IPS-18a (cell line): Measurements from ENCODE around the gene FIBCD1.

ENCODE experiments used
- H3K27ac ChIP-seq: one replicate; pipeline ENCODE4 v1.5.1; 2013; ENCODE audit warnings: low read length
- H3K27me3 ChIP-seq: one replicate; pipeline ENCODE4 v1.6.1; 2013; ENCODE audit warnings: mild to moderate bottlenecking, low read length; ENCODE audit not compliant: control insufficient read depth, insufficient read depth
- H3K36me3 ChIP-seq: one replicate; pipeline ENCODE4 v1.6.1; 2013; ENCODE audit warnings: low read depth, low read length; ENCODE audit not compliant: control insufficient read depth
- H3K4me1 ChIP-seq: one replicate; pipeline ENCODE4 v1.6.1; 2013; ENCODE audit warnings: low read depth, low read length; ENCODE audit not compliant: control insufficient read depth
- H3K4me3 ChIP-seq: one replicate; pipeline ENCODE4 v1.5.1; 2013; ENCODE audit warnings: low read length
- H3K9ac ChIP-seq: one replicate; pipeline ENCODE4 v1.6.1; 2013; ENCODE audit warnings: mild to moderate bottlenecking, low read length, moderate library complexity
- H3K9me3 ChIP-seq: one replicate; pipeline ENCODE4 v1.6.1; 2013; ENCODE audit warnings: low read depth, low read length; ENCODE audit not compliant: control insufficient read depth

Gene FIBCD1

DNA sequence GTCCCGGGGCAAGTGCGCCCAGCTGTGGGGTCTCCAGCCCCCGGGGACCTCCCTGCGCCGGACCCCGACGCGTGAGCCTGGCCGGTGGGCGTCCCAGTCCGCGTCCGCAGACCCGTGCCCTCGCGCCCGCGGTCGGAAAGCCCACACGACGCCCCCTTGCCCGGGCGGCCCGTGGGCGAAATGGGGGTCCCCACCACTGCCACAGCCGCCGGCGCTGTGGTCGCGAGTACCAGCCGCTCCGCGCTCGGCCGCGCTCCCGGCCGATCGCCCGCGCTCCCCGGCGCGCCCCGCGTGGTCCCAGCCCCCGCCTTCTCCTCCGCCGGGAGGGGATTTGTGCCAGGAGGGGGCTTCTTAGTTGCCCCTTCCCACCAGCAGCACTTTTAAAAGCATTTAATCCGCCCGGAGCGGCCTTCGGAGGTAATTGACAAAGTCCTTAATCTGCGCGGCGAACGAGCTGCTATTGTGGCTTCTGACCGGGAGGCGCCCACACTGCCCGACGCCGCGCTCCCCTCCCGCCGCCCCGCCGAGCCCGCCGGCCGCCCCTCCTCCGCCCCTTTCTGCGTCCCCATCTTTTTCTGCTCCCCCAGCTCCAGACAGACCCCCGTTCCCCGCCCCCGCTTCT lies 469 bp upstream of the FIBCD1 start:
- H3K36me3 ChIP-seq: no peaks in the 10 kb centered on the region
- H3K9ac ChIP-seq: no peak overlapping the region
- H3K4me3 ChIP-seq: peak overlapping the region; percentile 72
- peaks cover 52% of the 10 kb centered on the region for H3K27me3 ChIP-seq
- no peak overlapping the region for H3K27ac ChIP-seq
- H3K9me3 ChIP-seq: no peaks in the 10 kb centered on the region
- peaks cover 14% of the 10 kb centered on the region for H3K4me1 ChIP-seq

DNA sequence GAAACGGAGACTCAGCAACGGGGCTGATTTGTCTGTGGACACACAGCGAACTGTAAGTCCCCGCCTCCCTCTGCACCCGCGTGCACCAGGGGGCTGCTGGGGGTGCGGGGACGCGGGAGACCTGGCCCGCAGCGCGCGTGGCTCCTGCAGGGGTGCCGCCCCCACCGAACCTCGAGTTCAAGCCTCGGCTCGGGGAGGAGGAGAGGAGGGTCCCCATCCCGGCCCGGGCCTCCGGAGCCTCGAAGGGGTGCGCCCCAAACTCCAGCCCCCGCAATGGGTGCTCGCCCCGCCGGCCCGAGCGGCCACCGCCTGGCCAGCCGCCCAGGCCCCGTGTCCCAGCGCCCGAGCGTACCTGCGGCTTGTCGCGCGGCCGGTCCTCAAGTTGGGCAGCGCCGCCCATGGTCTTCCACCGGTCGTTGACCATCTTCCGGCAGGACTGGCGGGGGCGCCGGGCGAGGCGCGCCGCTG lies 829 bp downstream of the FIBCD1 start:
- Histone ChIP-seq H3K36me3 (no peaks in the 10 kb centered on the region), H3K27me3 (peaks cover 52% of the 10 kb centered on the region), H3K9me3 (no peaks in the 10 kb centered on the region), H3K4me3 (peak overlapping the region; percentile 41), H3K27ac (no peak overlapping the region), H3K4me1 (peaks cover 19% of the 10 kb centered on the region), H3K9ac (no peak overlapping the region)

DNA sequence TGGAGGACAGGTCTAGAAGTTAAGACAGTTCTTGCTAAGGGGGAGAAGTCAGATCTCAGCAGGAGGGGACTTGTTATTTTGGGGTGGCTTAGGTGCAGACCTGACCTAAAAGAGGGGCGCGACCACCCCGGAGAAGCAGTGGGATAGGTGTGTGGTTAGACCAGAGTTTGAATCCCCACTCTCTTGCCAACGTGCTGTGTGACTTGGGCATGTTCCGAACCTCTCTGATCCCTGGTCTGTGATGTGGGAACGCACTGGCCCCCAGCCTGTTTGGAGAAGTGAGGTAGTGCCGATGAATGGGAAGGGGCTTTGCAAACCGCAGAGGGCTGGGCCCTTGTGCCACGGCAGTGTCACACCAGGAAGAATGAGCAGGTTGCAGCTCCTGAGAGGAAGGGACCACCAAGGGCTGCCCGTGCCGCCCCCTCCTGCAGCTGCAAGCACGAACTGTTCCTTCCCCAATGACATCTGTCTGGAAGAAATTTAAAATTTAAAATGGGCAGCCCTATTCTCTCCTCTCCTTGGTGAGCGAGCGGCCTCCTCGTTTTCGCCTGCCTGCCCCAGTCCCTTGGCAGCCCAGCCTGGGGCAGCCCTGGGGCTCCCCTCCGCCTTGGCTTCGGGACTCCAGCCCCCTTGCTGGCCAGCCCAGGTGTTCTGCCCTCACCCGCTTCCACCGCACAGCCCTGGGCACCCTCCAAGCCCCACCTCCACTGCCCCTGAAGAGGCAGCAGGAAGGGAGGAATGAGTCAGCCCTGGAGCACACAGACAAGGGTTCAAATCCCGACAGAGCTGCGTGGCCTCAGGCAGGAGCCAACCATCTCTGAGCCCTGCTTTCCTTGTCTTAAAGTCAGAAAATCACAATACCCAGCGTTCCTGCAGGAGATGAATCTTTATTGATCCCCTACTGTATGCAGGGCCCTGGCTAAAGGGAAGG lies 1.6 kb downstream of the FIBCD1 start:
- peak overlapping the region; percentile 41 for H3K4me3 ChIP-seq
- H3K9me3 ChIP-seq: no peaks in the 10 kb centered on the region
- no peak overlapping the region for H3K27ac ChIP-seq
- no peaks in the 10 kb centered on the region for H3K36me3 ChIP-seq
- H3K9ac ChIP-seq: no peak overlapping the region
- peaks cover 22% of the 10 kb centered on the region for H3K4me1 ChIP-seq
- peaks cover 52% of the 10 kb centered on the region for H3K27me3 ChIP-seq

DNA sequence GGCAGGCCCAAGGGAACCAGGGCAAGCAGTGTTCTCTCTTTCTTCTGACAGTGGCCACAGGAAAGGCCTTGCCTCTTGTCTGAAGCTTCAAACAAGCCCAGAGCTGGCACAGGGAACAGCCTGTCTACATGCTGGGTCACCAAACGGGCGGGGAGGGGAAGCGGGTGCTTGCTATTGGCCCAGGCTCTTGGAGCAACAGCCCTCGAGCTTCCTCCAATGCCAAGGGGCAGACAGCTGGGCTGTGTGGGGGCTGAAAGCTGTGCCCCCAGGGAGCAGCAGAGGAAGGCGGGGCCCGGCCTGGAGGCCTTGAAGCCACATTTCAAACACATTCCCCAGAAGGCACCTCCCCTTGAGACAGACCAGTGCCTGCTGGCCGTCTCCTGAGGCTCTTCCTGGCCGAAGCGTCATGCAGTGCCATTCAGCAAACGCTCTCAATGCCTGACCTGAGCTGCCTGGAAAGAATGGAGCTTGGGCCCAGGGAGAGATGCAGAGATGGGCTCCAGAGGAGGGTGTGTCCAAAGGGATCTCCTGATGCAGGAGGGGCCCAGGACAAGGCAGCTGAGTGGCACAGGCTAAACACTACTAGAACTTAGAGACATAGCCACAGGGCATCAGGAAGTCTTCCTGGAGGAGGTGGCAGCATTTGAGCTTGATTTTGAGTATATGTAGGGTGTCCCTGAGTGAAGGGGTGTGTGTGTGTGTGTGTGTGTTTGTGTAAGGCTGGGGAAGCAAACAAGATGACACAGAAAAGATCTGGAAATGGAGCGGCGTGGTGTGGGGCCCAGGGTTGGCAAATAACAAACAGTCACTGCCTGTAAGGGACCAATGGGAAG lies 2.5 kb downstream of the FIBCD1 start:
- Histone ChIP-seq H3K4me1 (peaks cover 23% of the 10 kb centered on the region), H3K27me3 (peaks cover 43% of the 10 kb centered on the region), H3K9me3 (no peaks in the 10 kb centered on the region), H3K36me3 (no peaks in the 10 kb centered on the region), H3K9ac (no peak overlapping the region), H3K27ac (no peak overlapping the region), H3K4me3 (no peak overlapping the region)

DNA sequence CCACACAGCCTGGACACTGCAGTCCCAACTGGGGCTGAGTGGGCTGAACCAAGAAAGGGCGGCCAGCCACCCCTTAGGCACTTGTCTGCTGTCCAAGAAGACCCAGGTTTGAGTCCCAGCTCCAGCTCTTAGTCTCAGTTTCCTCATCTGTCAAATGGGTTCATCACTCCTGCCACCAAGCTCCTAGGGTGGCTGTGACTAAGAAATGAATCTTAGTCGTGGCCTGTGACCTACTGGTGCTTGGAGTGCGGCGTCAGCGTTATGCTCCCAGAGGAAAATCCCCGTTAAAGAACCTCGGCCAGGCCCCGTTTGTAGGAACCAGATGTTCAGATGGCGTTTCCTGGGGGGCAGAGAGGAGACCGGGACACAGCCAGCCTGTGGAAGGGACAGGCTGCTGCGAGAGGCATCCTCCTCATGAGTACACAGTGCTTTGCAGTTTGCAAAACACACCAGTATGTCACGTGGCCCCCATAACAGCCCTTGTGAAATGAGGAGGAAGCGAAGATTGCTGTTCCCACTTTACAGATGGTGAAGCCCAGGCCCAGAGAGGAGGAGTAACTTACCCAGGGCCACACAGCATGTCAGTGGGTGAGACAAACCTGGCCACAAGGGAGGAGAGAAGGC lies 3.3 kb downstream of the FIBCD1 start:
- no peak overlapping the region for H3K9ac ChIP-seq

DNA sequence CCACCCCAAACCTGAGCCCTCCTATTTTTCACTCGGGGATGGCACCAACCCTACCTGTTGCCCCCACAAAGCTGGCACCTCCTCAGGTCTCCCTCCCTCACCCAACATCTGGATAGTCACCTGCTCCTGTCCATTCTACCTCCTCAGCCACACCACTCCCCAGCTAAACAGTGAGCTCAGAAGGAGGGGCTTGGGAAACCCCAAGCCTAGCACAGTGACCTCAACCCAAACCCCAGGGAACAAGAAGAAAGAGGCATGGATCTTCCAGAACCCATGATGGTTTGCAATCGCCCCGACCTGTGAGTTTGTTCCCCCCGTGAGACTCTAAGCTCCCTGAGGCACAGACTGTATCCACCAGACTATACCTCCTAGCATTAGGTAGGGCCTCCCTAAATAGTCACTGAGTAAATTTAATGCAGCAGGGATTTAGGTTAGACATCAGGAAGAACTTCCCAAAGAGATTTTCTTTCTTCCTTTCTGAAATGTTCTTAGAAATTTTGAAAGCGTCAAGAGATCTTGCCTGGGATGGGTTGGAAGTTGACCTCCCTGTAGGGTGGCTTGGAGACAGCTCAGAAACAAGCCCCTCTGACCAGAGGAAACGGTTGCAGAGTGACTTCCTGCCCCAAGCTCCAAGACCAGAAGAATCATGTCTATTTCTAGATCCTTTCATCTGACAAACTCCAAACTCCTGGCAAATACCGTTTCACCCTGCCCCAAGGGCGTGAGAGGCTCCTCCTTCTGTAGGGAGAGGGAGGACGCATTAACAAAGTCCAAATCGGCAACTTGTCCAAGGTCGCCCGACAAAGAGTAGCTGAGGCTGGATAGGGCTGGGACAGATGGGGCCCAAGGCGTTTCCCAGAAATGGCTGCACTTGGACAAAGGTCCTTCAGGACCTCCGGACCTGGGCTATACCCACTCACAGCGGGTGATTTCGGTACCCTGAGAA lies 4.1 kb downstream of the FIBCD1 start:
- Histone ChIP-seq H3K4me3 (no peak overlapping the region), H3K9me3 (no peaks in the 10 kb centered on the region), H3K4me1 (peaks cover 23% of the 10 kb centered on the region), H3K27me3 (peaks cover 29% of the 10 kb centered on the region), H3K9ac (no peak overlapping the region), H3K27ac (no peak overlapping the region), H3K36me3 (no peaks in the 10 kb centered on the region)

More for the DNA sequence above, 3.3 kb downstream of the FIBCD1 start:
- peaks cover 37% of the 10 kb centered on the region for H3K27me3 ChIP-seq
- no peaks in the 10 kb centered on the region for H3K36me3 ChIP-seq
- no peaks in the 10 kb centered on the region for H3K9me3 ChIP-seq
- no peak overlapping the region for H3K27ac ChIP-seq
- peaks cover 23% of the 10 kb centered on the region for H3K4me1 ChIP-seq
- H3K4me3 ChIP-seq: no peak overlapping the region

DNA sequence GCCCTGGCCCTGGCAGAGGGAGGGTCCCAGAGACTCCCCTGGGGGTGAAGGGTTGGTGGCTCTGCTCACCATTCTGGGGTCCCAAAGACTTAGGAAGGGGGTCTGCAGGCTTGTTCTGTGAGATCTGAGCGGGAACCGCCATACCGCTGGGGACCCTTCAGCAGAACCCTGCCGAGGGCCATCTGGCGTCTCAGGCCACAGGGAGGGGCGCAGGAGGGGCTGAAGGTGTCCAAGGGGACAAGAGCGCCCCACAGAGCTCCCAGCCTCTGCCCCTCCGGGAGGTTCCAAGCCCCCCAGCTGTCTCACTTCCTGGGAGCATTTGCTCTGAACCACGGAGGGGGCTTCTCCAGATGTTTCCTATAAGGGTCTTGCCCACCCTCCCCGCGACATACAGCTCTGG lies 4.8 kb downstream of the FIBCD1 start:
- H3K9ac ChIP-seq: no peak overlapping the region
- no peaks in the 10 kb centered on the region for H3K36me3 ChIP-seq
- H3K27ac ChIP-seq: no peak overlapping the region
- no peaks in the 10 kb centered on the region for H3K9me3 ChIP-seq
- H3K4me1 ChIP-seq: peaks cover 23% of the 10 kb centered on the region
- H3K27me3 ChIP-seq: peaks cover 21% of the 10 kb centered on the region
- no peak overlapping the region for H3K4me3 ChIP-seq

DNA sequence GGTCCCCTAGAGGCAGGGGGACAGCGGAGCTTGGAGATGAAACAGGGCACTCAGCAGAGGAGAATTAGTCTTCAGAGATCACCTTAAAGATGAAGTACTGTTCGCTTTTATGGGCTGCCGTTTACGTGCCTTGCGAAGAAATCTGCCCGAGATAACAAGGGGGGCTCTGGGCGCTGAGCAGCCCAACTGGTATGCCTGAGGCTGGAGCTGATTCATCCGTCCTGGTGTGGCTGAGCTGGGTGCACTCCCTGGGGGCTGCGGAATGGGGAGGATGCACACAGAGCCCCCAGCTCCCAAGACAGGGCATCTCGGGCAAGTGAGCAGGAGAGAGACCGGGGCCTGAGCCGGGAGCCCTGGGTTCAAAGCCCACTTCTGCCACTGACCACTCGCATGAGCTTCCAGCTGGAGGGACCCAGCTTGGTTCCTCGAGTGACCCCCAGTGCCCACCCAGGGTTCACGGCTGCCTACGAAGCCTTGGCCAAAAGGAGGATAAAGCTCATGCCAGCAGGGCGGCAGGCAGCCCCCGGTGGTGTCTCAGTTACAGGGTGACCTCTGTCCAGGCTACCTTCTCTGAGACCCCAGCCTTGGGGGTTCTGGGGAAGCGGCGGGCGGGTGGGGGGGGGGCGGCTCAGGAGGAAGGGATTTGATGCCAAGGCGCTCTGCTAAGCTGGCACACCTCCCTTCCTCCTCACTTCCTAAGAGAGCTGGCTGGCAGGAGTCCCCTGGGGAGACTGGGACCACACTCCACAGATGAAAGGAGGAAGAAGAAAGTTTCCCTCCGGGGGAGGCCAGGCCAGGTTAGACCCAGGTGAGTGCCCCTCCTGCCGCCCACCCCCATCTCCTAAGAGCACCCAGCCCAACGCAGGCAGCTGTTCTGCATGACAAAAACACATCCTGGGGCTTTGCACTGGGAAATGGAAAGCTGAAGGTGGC lies 5.7 kb downstream of the FIBCD1 start:
- H3K4me1 ChIP-seq: peaks cover 23% of the 10 kb centered on the region
- H3K27ac ChIP-seq: no peak overlapping the region
- no peak overlapping the region for H3K4me3 ChIP-seq
- H3K36me3 ChIP-seq: no peaks in the 10 kb centered on the region
- H3K27me3 ChIP-seq: peaks cover 15% of the 10 kb centered on the region
- no peak overlapping the region for H3K9ac ChIP-seq
- H3K9me3 ChIP-seq: no peaks in the 10 kb centered on the region

DNA sequence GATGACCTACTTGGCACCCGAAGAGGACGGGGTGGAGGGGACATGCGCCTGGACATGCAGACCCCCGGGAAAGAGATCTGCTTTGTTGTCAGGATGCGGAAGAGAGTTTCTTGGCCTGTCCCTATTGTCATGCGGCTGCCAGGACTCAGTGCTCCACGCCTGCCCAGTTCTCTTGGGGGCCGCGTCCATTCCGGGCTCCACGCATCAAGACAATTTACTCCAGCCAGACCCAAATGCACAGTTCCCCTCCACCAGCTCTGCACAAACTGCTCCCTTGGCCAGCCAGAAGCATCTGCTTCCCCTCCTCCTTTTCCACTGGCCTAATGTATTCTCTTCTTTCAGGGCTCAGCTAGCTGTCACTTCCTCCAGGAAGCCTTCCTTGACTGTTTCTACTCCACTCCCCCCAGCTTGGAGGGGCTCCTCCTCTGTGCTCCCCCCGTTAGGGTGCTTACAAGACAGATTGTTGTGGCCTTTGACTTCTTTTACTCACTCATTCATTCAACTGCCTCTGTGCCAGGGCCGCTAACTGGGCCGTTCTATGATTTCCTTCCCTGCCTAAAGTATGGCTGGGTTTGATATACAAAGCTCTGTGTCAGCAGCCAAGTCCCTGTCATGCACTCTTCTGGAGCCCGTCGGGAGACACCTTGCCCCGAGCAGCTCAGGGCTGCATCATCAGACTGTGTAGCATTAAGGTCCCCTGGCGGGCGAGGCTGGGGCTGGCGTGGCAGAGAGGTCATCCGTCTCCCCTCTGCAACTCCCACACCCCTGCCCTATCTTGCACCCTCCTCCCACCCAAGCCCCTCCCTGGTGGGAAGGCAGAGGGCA lies 6.6 kb downstream of the FIBCD1 start:
- no peak overlapping the region for H3K4me3 ChIP-seq
- no peak overlapping the region for H3K9ac ChIP-seq
- H3K36me3 ChIP-seq: no peaks in the 10 kb centered on the region
- H3K27me3 ChIP-seq: peaks cover 6% of the 10 kb centered on the region
- H3K27ac ChIP-seq: no peak overlapping the region
- peaks cover 23% of the 10 kb centered on the region for H3K4me1 ChIP-seq
- H3K9me3 ChIP-seq: no peaks in the 10 kb centered on the region
